A549 (cell line): ENCODE data around the gene FOXK1. TPM values are rescaled to one million over a fixed set of nuclear protein-coding genes. Genes with fewer than 3 reads are reported as not detected.

Experiments
- ATAC-seq, 2 experiments: fragments of 200-7000 bp in 1 of 2; fragments of >200 bp in 1 of 2; cut with Nextera tagmentation in 1 of 2; cut with Tn5 transposase in 1 of 2; 3 replicates each; pipeline versions ENCODE4 v1.8.0 to v1.9.1; 2018 to 2020; ENCODE audit warnings: mild to moderate bottlenecking in 1 of 2, moderate library complexity in 1 of 2
- CTCF ChIA-PET: fragments of 300-600 bp; sonication (Branson Sonifier 250); formaldehyde crosslinking; extraction: SDS; loops from one replicate; lab custom pipeline; 2021; ENCODE audit warnings: antibody characterized with exemption, inconsistent platforms; lab: Yijun Ruan, JAX
- POLR2A ChIA-PET: fragments of 350-600 bp; formaldehyde crosslinking; extraction: SDS; loops from one replicate; lab custom pipeline; 2021; ENCODE audit warnings: antibody characterized with exemption, inconsistent platforms; lab: Yijun Ruan, JAX
- DNase-seq, 2 experiments: peaks; one replicate each; pipeline versions ENCODE4 v3.0.0 to v3.0.0-alpha.2; 2011 to 2016; ENCODE audit warnings: low read depth in 1 of 2, low spot score in 1 of 2
- FAIRE-seq: peaks from 2 replicates; lab custom pipeline; 2011; peaks lifted over from hg19 to GRCh38; lab: Jason Lieb, UNC
- H3K27ac ChIP-seq, 2 experiments: fragments of >200 bp; sonication (Bioruptor Twin); formaldehyde crosslinking; 3 replicates each; pipeline ENCODE4 v1.5.1; 2016 to 2017
- H3K4me1 ChIP-seq: fragments of >200 bp; sonication (Bioruptor Twin); formaldehyde crosslinking; 3 replicates; pipeline ENCODE4 v1.6.1; 2016
- H3K4me2 ChIP-seq: fragments of >200 bp; sonication (Bioruptor Twin); formaldehyde crosslinking; 3 replicates; pipeline ENCODE4 v1.6.1; 2016
- H3K4me3 ChIP-seq: fragments of >200 bp; sonication (Bioruptor Twin); formaldehyde crosslinking; 3 replicates; pipeline ENCODE4 v1.5.1; 2016
- H3K9me3 ChIP-seq: fragments of >200 bp; sonication (Bioruptor Twin); formaldehyde crosslinking; 3 replicates; pipeline ENCODE4 v1.6.1; 2016
- ATOH8 ChIP-seq: fragments of 250-450 bp; sonication (Bioruptor Pico); IDR thresholded peaks from 2 replicates; pipeline ENCODE4 v1.5.0; 2020; ENCODE audit warnings: low read depth, mild to moderate bottlenecking, moderate library complexity
- CEBPB ChIP-seq, 2 experiments: fragments of >200 bp in 1 of 2; sonication (Bioruptor Twin) in 1 of 2; formaldehyde crosslinking in 1 of 2; IDR thresholded peaks; 2 replicates each; pipeline ENCODE4 v1.6.1; 2012 to 2016
- CHD2 ChIP-seq: fragments of 150-350 bp; IDR thresholded peaks from 2 replicates; pipeline ENCODE4 v1.6.1; 2014; ENCODE audit warnings: low read length; ENCODE audit not compliant: partially characterized antibody
- ESRRA ChIP-seq: fragments of 150-350 bp; IDR thresholded peaks from 2 replicates; pipeline ENCODE4 v1.6.1; 2014; ENCODE audit warnings: mild to moderate bottlenecking, low read length, borderline replicate concordance
- FOXS1 ChIP-seq: fragments of 250-450 bp; sonication (Bioruptor Pico); IDR thresholded peaks from 2 replicates; pipeline ENCODE4 v1.5.0; 2020; ENCODE audit warnings: mild to moderate bottlenecking, moderate library complexity
- HDAC2 ChIP-seq: fragments of 200-600 bp; sonication (generic); IDR thresholded peaks from 2 replicates; pipeline ENCODE4 v1.6.1; 2016
- HEYL ChIP-seq: fragments of 250-450 bp; sonication (Bioruptor Pico); IDR thresholded peaks from 2 replicates; pipeline ENCODE4 v1.8.0; 2021; ENCODE audit warnings: mild to moderate bottlenecking, moderate library complexity
- JUN ChIP-seq, 2 experiments: fragments of >200 bp; sonication (Bioruptor Twin); formaldehyde crosslinking; IDR thresholded peaks; 2 replicates in 1 of 2; 3 replicates in 1 of 2; pipeline ENCODE4 v1.6.1; 2016 to 2017
- MAX ChIP-seq: IDR thresholded peaks from 2 replicates; pipeline ENCODE4 v1.6.1; 2012
- POLR2AphosphoS2 ChIP-seq: conservative IDR thresholded peaks from 2 replicates; pipeline ENCODE4 v1.6.1; 2012; ENCODE audit warnings: low read length, improper control_type of control experiment, inconsistent platforms
- RFX5 ChIP-seq: fragments of 450-650 bp; IDR thresholded peaks from 2 replicates; pipeline ENCODE4 v1.7.1; 2014; ENCODE audit warnings: antibody characterized with exemption, mild to moderate bottlenecking, moderate library complexity
- RNF2 ChIP-seq: fragments of 200-600 bp; sonication (generic); IDR thresholded peaks from 2 replicates; pipeline ENCODE4 v1.6.1; 2016; ENCODE audit warnings: low read depth, mild to moderate bottlenecking, antibody characterized with exemption, moderate library complexity, borderline replicate concordance
- ZNF302 ChIP-seq: fragments of 250-450 bp; sonication (Bioruptor Pico); IDR thresholded peaks from 2 replicates; pipeline ENCODE4 v1.9.0; 2021; ENCODE audit warnings: inconsistent platforms, mild to moderate bottlenecking, moderate library complexity
- ZSCAN20 ChIP-seq: fragments of 250-450 bp; sonication (Bioruptor Pico); IDR thresholded peaks from 2 replicates; pipeline ENCODE4 v1.8.0; 2022; ENCODE audit warnings: mild to moderate bottlenecking, moderate library complexity
- WGBS: methylation state at CpG from one replicate; pipeline ENCODE4 v1.1.6; 2017; ENCODE audit errors: missing lambda C conversion rate; 5-methylcytosine and 5-hydroxymethylcytosine counted together
- polyA plus RNA-seq, 4 experiments: library from polyadenylated mRNA; depleted of rRNA in 3 of 4; stranded (reverse); fragments of >200 nt; fragmentation: RNase III in 1 of 4; extraction: RNeasy Plus Mini Kit Qiagen cat#74134 plus additional on column Dnase treatment in 1 of 4; gene quantifications; 2 replicates in 3 of 4; 3 replicates in 1 of 4; pipeline ENCODE4 v1.2.3, GENCODE V29; 2011 to 2017
- small RNA-seq, 6 experiments: library from RNA; depleted of rRNA; stranded (forward); fragments of <200 nt; gene quantifications; one replicate each; pipeline ENCODE3, GENCODE V24; 2012
- TF ChIP-seq, protein P1 (sequence below): fragments of 200-600 bp; sonication (generic); IDR thresholded peaks from 2 replicates; pipeline ENCODE4 v1.6.1; 2016; ENCODE audit warnings: antibody characterized with exemption, mild to moderate bottlenecking, moderate library complexity

The FOXK1 gene
- polyA plus RNA-seq, 2 of the 4 experiments (the other 2 are of a cell fraction), result 6.8 to 10.9 TPM

DNA sequence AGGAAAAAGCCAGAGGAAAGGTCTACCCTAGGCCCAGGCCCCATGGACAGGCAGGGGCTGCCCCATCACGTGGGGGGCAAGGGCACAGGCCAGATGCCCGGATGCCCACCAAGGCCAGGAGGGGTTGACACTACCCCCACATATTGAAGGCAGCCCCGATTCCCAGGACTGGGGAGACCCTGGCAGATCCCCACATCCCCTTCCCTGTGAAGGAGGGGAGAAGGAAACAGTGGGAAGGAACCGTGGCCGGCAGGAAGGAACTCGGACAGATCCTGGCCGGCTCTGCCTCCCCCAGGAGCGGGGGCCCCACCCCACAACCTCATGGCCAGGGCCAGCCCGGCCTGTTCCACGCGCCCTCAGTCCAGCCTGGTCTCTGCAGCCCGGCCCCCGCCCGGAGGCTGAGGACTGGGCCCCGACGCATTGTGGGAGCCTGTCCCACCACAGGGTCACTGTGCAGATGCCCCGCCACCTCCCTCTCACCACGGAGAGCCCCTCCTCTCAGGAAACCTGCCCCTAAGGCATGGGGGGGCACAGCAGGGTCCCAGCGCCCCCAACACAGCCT, 138.4 kb downstream of the FOXK1 start:
- WGBS, result no CpG with 5 or more reads among the region's 19 CpGs
- ATAC-seq, result no peak

More for the DNA sequence above, 138.4 kb downstream of the FOXK1 start:
- no peak overlapping the region for H3K4me2 ChIP-seq
- CTCF ChIA-PET, result interaction anchor here (0.6 to 1.5 kb wide), 4 partner anchors 15 to 67 kb away, joined by 3 to 7 read pairs (median 4); no protein-coding TSS in a partner anchor
- POLR2A ChIA-PET, result no interaction called here
- DNase-seq, result no peak
- no peaks in the 10 kb centered on the region for H3K9me3 ChIP-seq
- H3K27ac ChIP-seq, result no peak overlapping the region
- H3K4me3 ChIP-seq, result no peak overlapping the region
- no peaks in the 10 kb centered on the region for H3K4me1 ChIP-seq
- TF ChIP-seq ZNF302 (CRISPR knock-in tag) (no peak), POLR2AphosphoS2 (no peak), HDAC2 (no peak), FOXS1 (CRISPR knock-in tag) (no peak), ZSCAN20 (CRISPR knock-in tag) (no peak), ESRRA (no peak), RFX5 (no peak), CHD2 (no peak), HEYL (CRISPR knock-in tag) (no peak), MAX (no peak), RNF2 (no peak), ATOH8 (CRISPR knock-in tag) (no peak), JUN (IDR thresholded peaks at IDR 0.05) (no peak), CEBPB (IDR thresholded peaks at IDR 0.05) (no peak)
- TF ChIP-seq, protein P1, sequence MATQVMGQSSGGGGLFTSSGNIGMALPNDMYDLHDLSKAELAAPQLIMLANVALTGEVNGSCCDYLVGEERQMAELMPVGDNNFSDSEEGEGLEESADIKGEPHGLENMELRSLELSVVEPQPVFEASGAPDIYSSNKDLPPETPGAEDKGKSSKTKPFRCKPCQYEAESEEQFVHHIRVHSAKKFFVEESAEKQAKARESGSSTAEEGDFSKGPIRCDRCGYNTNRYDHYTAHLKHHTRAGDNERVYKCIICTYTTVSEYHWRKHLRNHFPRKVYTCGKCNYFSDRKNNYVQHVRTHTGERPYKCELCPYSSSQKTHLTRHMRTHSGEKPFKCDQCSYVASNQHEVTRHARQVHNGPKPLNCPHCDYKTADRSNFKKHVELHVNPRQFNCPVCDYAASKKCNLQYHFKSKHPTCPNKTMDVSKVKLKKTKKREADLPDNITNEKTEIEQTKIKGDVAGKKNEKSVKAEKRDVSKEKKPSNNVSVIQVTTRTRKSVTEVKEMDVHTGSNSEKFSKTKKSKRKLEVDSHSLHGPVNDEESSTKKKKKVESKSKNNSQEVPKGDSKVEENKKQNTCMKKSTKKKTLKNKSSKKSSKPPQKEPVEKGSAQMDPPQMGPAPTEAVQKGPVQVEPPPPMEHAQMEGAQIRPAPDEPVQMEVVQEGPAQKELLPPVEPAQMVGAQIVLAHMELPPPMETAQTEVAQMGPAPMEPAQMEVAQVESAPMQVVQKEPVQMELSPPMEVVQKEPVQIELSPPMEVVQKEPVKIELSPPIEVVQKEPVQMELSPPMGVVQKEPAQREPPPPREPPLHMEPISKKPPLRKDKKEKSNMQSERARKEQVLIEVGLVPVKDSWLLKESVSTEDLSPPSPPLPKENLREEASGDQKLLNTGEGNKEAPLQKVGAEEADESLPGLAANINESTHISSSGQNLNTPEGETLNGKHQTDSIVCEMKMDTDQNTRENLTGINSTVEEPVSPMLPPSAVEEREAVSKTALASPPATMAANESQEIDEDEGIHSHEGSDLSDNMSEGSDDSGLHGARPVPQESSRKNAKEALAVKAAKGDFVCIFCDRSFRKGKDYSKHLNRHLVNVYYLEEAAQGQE, result no peak
- no peak for FAIRE-seq

Small RNAs within 50 kb of the gene (small RNA-seq; reads per million reads assigned to genes)
- 0 reads per million in 6 experiments for gene MIR4656
- 0 reads per million in 6 experiments for gene RF00019

Other genes with a start within 250 kb of the FOXK1 start
- gene AP5Z1, start 93.3 kb downstream of the FOXK1 start, polyA plus RNA-seq (2011; rRNA removed), result 6.8 and 7.1 TPM in 2 replicates
- 17.6 to 22.7 TPM (median 21.8 TPM) in 3 replicates for gene AP5Z1, start 93.3 kb downstream of the FOXK1 start, polyA plus RNA-seq (2017; fragmentation: RNase III; extraction: RNeasy Plus Mini Kit Qiagen cat#74134 plus additional on column Dnase treatment)
- not detected in 2 replicates for gene PAPOLB, start 179.7 kb downstream of the FOXK1 start, polyA plus RNA-seq (2011; rRNA removed)
- not detected in 3 replicates for gene PAPOLB, start 179.7 kb downstream of the FOXK1 start, polyA plus RNA-seq (2017; fragmentation: RNase III; extraction: RNeasy Plus Mini Kit Qiagen cat#74134 plus additional on column Dnase treatment)
- 1.0 TPM in 2 replicates for gene RADIL, start 201.4 kb downstream of the FOXK1 start, polyA plus RNA-seq (2011; rRNA removed)
- 1.1 to 1.5 TPM (median 1.1 TPM) in 3 replicates for gene RADIL, start 201.4 kb downstream of the FOXK1 start, polyA plus RNA-seq (2017; fragmentation: RNase III; extraction: RNeasy Plus Mini Kit Qiagen cat#74134 plus additional on column Dnase treatment)